GM10248 (cell line): ENCODE measurements around the gene SOS1.

ENCODE experiments used
- CTCF ChIA-PET: fragments of 300-600 bp; sonication (Branson Sonifier 250); formaldehyde crosslinking; extraction: SDS; loops from one replicate; lab custom pipeline; 2021; ENCODE audit warnings: antibody characterized with exemption; lab: Yijun Ruan, JAX
- POLR2A ChIA-PET: fragments of 350-650 bp; sonication (Branson Sonifier 250); formaldehyde crosslinking; extraction: SDS; loops from one replicate; lab custom pipeline; 2020; ENCODE audit warnings: antibody characterized with exemption; lab: Yijun Ruan, JAX
- DNase-seq: peaks from one replicate; pipeline ENCODE4 v3.0.0; 2012; ENCODE audit errors: extremely low spot score
- TF ChIP-seq, protein P1 (sequence below): IDR thresholded peaks from 2 replicates; pipeline ENCODE4 v1.5.1; 2012; ENCODE audit warnings: mild to moderate bottlenecking, low read depth; ENCODE audit errors: extremely low read depth, missing control alignments, control extremely low read depth

The SOS1 gene

DNA sequence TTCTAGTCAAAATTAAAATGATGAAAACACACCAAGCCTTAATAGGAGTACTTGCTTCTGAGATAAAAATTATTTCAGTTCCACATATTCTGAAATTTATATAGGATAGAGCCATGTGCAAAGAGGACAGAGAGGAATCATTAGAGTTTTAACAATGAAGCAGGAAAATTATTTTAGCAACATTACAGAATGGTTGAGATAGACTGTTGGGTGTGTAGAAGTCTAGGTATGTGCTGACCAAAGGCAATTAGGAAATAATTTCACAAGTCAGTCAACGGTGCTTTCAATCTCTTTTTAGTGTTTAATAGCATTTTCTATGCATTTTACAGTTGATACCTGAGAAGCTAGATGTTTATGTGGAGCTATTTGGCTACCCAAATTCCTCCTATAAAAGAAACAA lies 25.2 kb downstream of the SOS1 start:
- TF ChIP-seq, protein P1, sequence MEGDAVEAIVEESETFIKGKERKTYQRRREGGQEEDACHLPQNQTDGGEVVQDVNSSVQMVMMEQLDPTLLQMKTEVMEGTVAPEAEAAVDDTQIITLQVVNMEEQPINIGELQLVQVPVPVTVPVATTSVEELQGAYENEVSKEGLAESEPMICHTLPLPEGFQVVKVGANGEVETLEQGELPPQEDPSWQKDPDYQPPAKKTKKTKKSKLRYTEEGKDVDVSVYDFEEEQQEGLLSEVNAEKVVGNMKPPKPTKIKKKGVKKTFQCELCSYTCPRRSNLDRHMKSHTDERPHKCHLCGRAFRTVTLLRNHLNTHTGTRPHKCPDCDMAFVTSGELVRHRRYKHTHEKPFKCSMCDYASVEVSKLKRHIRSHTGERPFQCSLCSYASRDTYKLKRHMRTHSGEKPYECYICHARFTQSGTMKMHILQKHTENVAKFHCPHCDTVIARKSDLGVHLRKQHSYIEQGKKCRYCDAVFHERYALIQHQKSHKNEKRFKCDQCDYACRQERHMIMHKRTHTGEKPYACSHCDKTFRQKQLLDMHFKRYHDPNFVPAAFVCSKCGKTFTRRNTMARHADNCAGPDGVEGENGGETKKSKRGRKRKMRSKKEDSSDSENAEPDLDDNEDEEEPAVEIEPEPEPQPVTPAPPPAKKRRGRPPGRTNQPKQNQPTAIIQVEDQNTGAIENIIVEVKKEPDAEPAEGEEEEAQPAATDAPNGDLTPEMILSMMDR: no peak
- DNase-seq: no peak
- ChIA-PET CTCF (interaction anchor here (0.7 to 4.0 kb wide), 7 partner anchors 10 to 133 kb away, joined by 3 to 27 read pairs (median 11); partner anchors contain the start of gene SOS1), POLR2A (no interaction called here)

DNA sequence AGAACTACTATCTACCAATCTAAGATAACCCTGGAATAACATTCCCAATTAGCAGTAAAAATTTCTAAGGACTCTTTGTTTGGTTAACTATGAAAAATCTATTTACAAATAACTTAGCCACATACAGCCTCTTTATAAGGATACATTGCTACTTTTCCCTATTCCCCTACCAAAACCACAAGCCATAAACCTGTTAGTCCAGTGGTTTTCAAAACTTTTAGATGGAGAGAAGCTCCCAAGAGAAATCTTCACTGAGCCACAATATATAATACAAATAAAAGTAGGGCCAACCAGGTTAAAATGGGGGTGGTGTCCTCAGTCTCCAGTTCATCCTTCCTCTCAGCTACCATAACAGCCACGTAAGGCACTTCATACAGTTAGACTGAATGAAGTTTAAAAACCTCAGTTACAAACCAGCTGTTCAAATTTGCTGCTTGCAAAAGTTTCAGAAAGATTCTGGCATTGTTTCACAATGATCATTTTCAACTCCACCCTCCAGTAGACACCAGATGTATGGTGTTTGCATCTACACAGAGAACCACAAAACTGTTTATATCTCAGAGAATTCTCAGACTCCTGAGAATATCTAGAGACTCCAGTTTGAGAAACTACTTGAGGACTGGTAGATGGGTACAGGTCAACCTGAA lies 26.0 kb downstream of the SOS1 start:
- TF ChIP-seq, protein P1: no peak
- POLR2A ChIA-PET: no interaction called here
- CTCF ChIA-PET: interaction anchor here (1.3 to 4.0 kb wide), 5 partner anchors 17 to 134 kb away, joined by 3 to 27 read pairs (median 11); partner anchors contain the start of gene SOS1
- DNase-seq: peak; percentile 53

- TF ChIP-seq, protein P1: no peak
- DNase-seq: peak; percentile 18
- CTCF ChIA-PET: no interaction called here
- POLR2A ChIA-PET: no interaction called here
These were observed 27.5 kb downstream of the SOS1 start for GRCh38 chr2:39093218-39093898.

- ChIA-PET POLR2A (no interaction called here), CTCF (no interaction called here)
- TF ChIP-seq, protein P1: no peak
- no peak for DNase-seq
These were observed 29.3 kb downstream of the SOS1 start for GRCh38 chr2:39091543-39091942.

GRCh38 chr2:39091063-39091462 lies 29.8 kb downstream of the SOS1 start:
- TF ChIP-seq, protein P1: no peak
- CTCF ChIA-PET: interaction anchor here (1.5 kb wide), 1 partner anchor 22 kb away, joined by 4 read pairs; no protein-coding TSS in a partner anchor
- POLR2A ChIA-PET: interaction anchor here (0.6 kb wide), 1 partner anchor 26 kb away, joined by 3 read pairs; no protein-coding TSS in a partner anchor
- DNase-seq: no peak

- TF ChIP-seq, protein P1: no peak
- ChIA-PET POLR2A (no interaction called here), CTCF (interaction anchor here (1.7 to 3.1 kb wide), 2 partner anchors 45 to 148 kb away, joined by 4 to 9 read pairs; no protein-coding TSS in a partner anchor)
- no peak for DNase-seq
These were observed 40.7 kb downstream of the SOS1 start for GRCh38 chr2:39080152-39080551.
